OCI-LY7 (cell line): ENCODE results near the gene ZBTB3. TPM values are rescaled to one million over a fixed set of nuclear protein-coding genes. Genes with fewer than 3 reads are reported as not detected.

Experiments used
- BruUV-seq: library from RNA; stranded (reverse); fragments of 400-500 nt; replicated peaks from 2 replicates; lab custom pipeline; 2021; lab: Mats Ljungman, UMichigan
- CTCF ChIA-PET: fragments of 300-600 bp; sonication (Branson Sonifier 250); formaldehyde crosslinking; loops from one replicate; lab custom pipeline; 2022; ENCODE audit warnings: antibody characterized with exemption; ENCODE audit not compliant: unreplicated experiment; lab: Charles Lee
- POLR2A ChIA-PET: fragments of 300-600 bp; sonication (Branson Sonifier 250); formaldehyde crosslinking; loops from one replicate; lab custom pipeline; 2022; ENCODE audit warnings: antibody characterized with exemption; lab: Charles Lee
- DNase-seq: peaks from one replicate; pipeline ENCODE4 v3.0.0-alpha.2; 2015; ENCODE audit warnings: low spot score
- H2AFZ ChIP-seq: fragments of 200-600 bp; sonication (generic), shearing (Covaris generic); 2 replicates; pipeline ENCODE4 v1.6.1; 2014; ENCODE audit warnings: mild to moderate bottlenecking, antibody characterized with exemption, low read length, moderate library complexity
- H3K27ac ChIP-seq: fragments of 200-600 bp; sonication (generic); 2 replicates; pipeline ENCODE4 v1.5.1; 2014; ENCODE audit warnings: mixed run types, low read depth, mild to moderate bottlenecking, moderate library complexity, low read length, inconsistent platforms; ENCODE audit not compliant: poor library complexity, severe bottlenecking
- H3K36me3 ChIP-seq: fragments of 200-600 bp; sonication (generic); 2 replicates; pipeline ENCODE4 v1.6.1; 2014; ENCODE audit warnings: mild to moderate bottlenecking, antibody characterized with exemption, low read length, moderate library complexity, mixed read lengths; ENCODE audit not compliant: insufficient read depth
- H3K4me1 ChIP-seq: fragments of 200-600 bp; sonication (generic); 2 replicates; pipeline ENCODE4 v1.5.1; 2014; ENCODE audit warnings: mild to moderate bottlenecking, low read length; ENCODE audit not compliant: insufficient read depth, poor library complexity, severe bottlenecking
- H3K4me2 ChIP-seq: fragments of 200-600 bp; sonication (generic); 2 replicates; pipeline ENCODE4 v1.6.1; 2014; ENCODE audit warnings: mild to moderate bottlenecking, low read length
- H3K4me3 ChIP-seq: fragments of 200-600 bp; sonication (generic); 2 replicates; pipeline ENCODE4 v1.5.1; 2014; ENCODE audit warnings: mild to moderate bottlenecking, low read depth, low read length; ENCODE audit not compliant: poor library complexity, severe bottlenecking
- H3K79me2 ChIP-seq: fragments of 200-600 bp; sonication (generic); 2 replicates; pipeline ENCODE4 v1.6.1; 2016; ENCODE audit warnings: low read depth, mild to moderate bottlenecking, low read length, moderate library complexity, mixed read lengths; ENCODE audit not compliant: insufficient read depth
- H3K9me2 ChIP-seq: fragments of 200-600 bp; sonication (generic); 2 replicates; pipeline ENCODE4 v1.6.1; 2016; ENCODE audit warnings: mild to moderate bottlenecking, low read length, mixed read lengths; ENCODE audit not compliant: insufficient read depth
- H3K9me3 ChIP-seq: fragments of 200-600 bp; sonication (generic); 2 replicates; pipeline ENCODE4 v1.6.1; 2014; ENCODE audit warnings: mild to moderate bottlenecking, mixed run types, low read length, mixed read lengths
- H4K20me1 ChIP-seq: fragments of 200-600 bp; sonication (generic); 2 replicates; pipeline ENCODE4 v1.6.1; 2014; ENCODE audit warnings: mild to moderate bottlenecking, antibody characterized with exemption, low read length, moderate library complexity, mixed read lengths; ENCODE audit not compliant: insufficient read depth
- CTCF ChIP-seq: fragments of 200-600 bp; sonication (generic); conservative IDR thresholded peaks from 2 replicates; pipeline ENCODE4 v1.5.1; 2014; ENCODE audit warnings: mild to moderate bottlenecking, antibody characterized with exemption, low read length, moderate library complexity, mixed read lengths
- EZH2phosphoT487 ChIP-seq: fragments of 200-600 bp; sonication (generic); IDR thresholded peaks from 2 replicates; pipeline ENCODE4 v1.6.1; 2018; ENCODE audit warnings: low read depth, borderline replicate concordance, mild to moderate bottlenecking, mixed run types, antibody characterized with exemption, low read length, moderate library complexity, mixed read lengths
- intact Hi-C: fragments of 100-400 bp; cut with micrococcal nuclease; formaldehyde crosslinking; loops from one replicate; pipeline ENCODE4 v1.10.0; 2022; ENCODE audit not compliant: unreplicated experiment
- microRNA-seq: library from miRNA; unstranded; fragments of <30 nt; microRNA quantifications from one replicate; pipeline ENCODE4 v1.2.0, GENCODE V29; 2022; ENCODE audit warnings: borderline replicate concordance
- small RNA-seq: library from RNA; depleted of rRNA; stranded (forward); fragments of <200 nt; gene quantifications from one replicate; pipeline ENCODE3, GENCODE V24; 2014
- total RNA-seq, 2 experiments: library from RNA; depleted of rRNA in 1 of 2; stranded (reverse); fragments of >200 nt in 1 of 2; shearing (Covaris generic) in 1 of 2; gene quantifications; 2 replicates each; pipeline ENCODE4 v1.2.3, GENCODE V29; 2014 to 2022

The ZBTB3 gene
- total RNA-seq, 2 experiments from 2014 or later = 11.3 to 11.8 TPM

GRCh38 chr11:62702246-62702645, 51.7 kb downstream of the ZBTB3 start:
- Histone ChIP-seq H3K9me3 (no peaks in the 10 kb centered on the region), H2AFZ (no peak overlapping the region), H4K20me1 (no peaks in the 10 kb centered on the region), H3K27ac (no peak overlapping the region), H3K4me3 (no peak overlapping the region), H3K4me1 (peaks cover 16% of the 10 kb centered on the region), H3K36me3 (peaks cover 79% of the 10 kb centered on the region), H3K4me2 (no peak overlapping the region), H3K79me2 (no peaks in the 10 kb centered on the region), H3K9me2 (no peaks in the 10 kb centered on the region)
- no TSS peak for BruUV-seq
- no peak for DNase-seq
- intact Hi-C loops = no loop called here
- ChIA-PET CTCF (no interaction called here), POLR2A (no interaction called here)
- TF ChIP-seq CTCF (no peak), EZH2phosphoT487 (no peak)

Small RNAs within 50 kb of the gene (microRNA-seq; reads per million reads assigned to microRNA genes)
- gene MIR6514 (not detected), gene MIR6748 (not detected)

Small RNAs within 50 kb of the gene (small RNA-seq; reads per million reads assigned to genes)
- gene MIR6514 = not detected

Other genes with a start within 250 kb of the ZBTB3 start
- 0.08 and 0.28 TPM in 2 replicates for gene AHNAK, start 207.4 kb downstream of the ZBTB3 start, total RNA-seq (2014; rRNA removed; shearing (Covaris generic))
- 0.21 and 0.30 TPM in 2 replicates for gene AHNAK, start 207.4 kb downstream of the ZBTB3 start, total RNA-seq (2022)
- 2,328 and 2,651 TPM in 2 replicates for gene EEF1G, start 180.3 kb downstream of the ZBTB3 start, total RNA-seq (2014; rRNA removed; shearing (Covaris generic))
- gene EEF1G, start 180.3 kb downstream of the ZBTB3 start, total RNA-seq (2022) = 1,778 and 1,903 TPM in 2 replicates
- 15.6 and 22.5 TPM in 2 replicates for gene TUT1, start 162.6 kb downstream of the ZBTB3 start, total RNA-seq (2014; rRNA removed; shearing (Covaris generic))
- 38.2 and 40.4 TPM in 2 replicates for gene TUT1, start 162.6 kb downstream of the ZBTB3 start, total RNA-seq (2022)
- 130 and 133 TPM in 2 replicates for gene MTA2, start 152.3 kb downstream of the ZBTB3 start, total RNA-seq (2014; rRNA removed; shearing (Covaris generic))
- 162 and 174 TPM in 2 replicates for gene MTA2, start 152.3 kb downstream of the ZBTB3 start, total RNA-seq (2022)
- 41.2 and 52.8 TPM in 2 replicates for gene EML3, start 141.4 kb downstream of the ZBTB3 start, total RNA-seq (2014; rRNA removed; shearing (Covaris generic))
- gene EML3, start 141.4 kb downstream of the ZBTB3 start, total RNA-seq (2022) = 81.6 and 92.6 TPM in 2 replicates
- gene ROM1, start 140.9 kb downstream of the ZBTB3 start, total RNA-seq (2014; rRNA removed; shearing (Covaris generic)) = 0.69 and 1.1 TPM in 2 replicates
- 1.2 and 2.5 TPM in 2 replicates for gene ROM1, start 140.9 kb downstream of the ZBTB3 start, total RNA-seq (2022)
- gene B3GAT3, start 132.2 kb downstream of the ZBTB3 start, total RNA-seq (2014; rRNA removed; shearing (Covaris generic)) = 55.8 and 74.3 TPM in 2 replicates
- gene B3GAT3, start 132.2 kb downstream of the ZBTB3 start, total RNA-seq (2022) = 66.2 and 71.3 TPM in 2 replicates
- 91.4 and 108 TPM in 2 replicates for gene GANAB, start 107.5 kb downstream of the ZBTB3 start, total RNA-seq (2014; rRNA removed; shearing (Covaris generic))
- gene GANAB, start 107.5 kb downstream of the ZBTB3 start, total RNA-seq (2022) = 205 and 217 TPM in 2 replicates
- 22.5 and 25.5 TPM in 2 replicates for gene INTS5, start 100.9 kb downstream of the ZBTB3 start, total RNA-seq (2014; rRNA removed; shearing (Covaris generic))
- 22.1 and 25.1 TPM in 2 replicates for gene INTS5, start 100.9 kb downstream of the ZBTB3 start, total RNA-seq (2022)
- 148 and 194 TPM in 2 replicates for gene C11orf98, start 89.0 kb downstream of the ZBTB3 start, total RNA-seq (2014; rRNA removed; shearing (Covaris generic))
- 84.4 and 105 TPM in 2 replicates for gene C11orf98, start 89.0 kb downstream of the ZBTB3 start, total RNA-seq (2022)
- gene CSKMT, start 88.8 kb downstream of the ZBTB3 start, total RNA-seq (2014; rRNA removed; shearing (Covaris generic)) = 88.4 and 90.8 TPM in 2 replicates
- gene CSKMT, start 88.8 kb downstream of the ZBTB3 start, total RNA-seq (2022) = 52.6 and 80.1 TPM in 2 replicates
- 40.0 and 40.3 TPM in 2 replicates for gene UQCC3, start 82.5 kb downstream of the ZBTB3 start, total RNA-seq (2014; rRNA removed; shearing (Covaris generic))
- 13.1 and 15.5 TPM in 2 replicates for gene UQCC3, start 82.5 kb downstream of the ZBTB3 start, total RNA-seq (2022)
- 7.1 and 9.3 TPM in 2 replicates for gene LBHD1, start 81.9 kb downstream of the ZBTB3 start, total RNA-seq (2014; rRNA removed; shearing (Covaris generic))
- 22.3 and 22.8 TPM in 2 replicates for gene LBHD1, start 81.9 kb downstream of the ZBTB3 start, total RNA-seq (2022)
- 101 and 123 TPM in 2 replicates for gene UBXN1, start 75.1 kb downstream of the ZBTB3 start, total RNA-seq (2014; rRNA removed; shearing (Covaris generic))
- gene UBXN1, start 75.1 kb downstream of the ZBTB3 start, total RNA-seq (2022) = 129 and 140 TPM in 2 replicates
- gene LRRN4CL, start 64.6 kb downstream of the ZBTB3 start, total RNA-seq (2014; rRNA removed; shearing (Covaris generic)) = 0.79 and 1.3 TPM in 2 replicates
- gene LRRN4CL, start 64.6 kb downstream of the ZBTB3 start, total RNA-seq (2022) = 0.65 TPM in 2 replicates
- gene BSCL2, start 46.7 kb downstream of the ZBTB3 start, total RNA-seq (2014; rRNA removed; shearing (Covaris generic)) = 20.7 and 21.6 TPM in 2 replicates
- 46.2 and 46.7 TPM in 2 replicates for gene BSCL2, start 46.7 kb downstream of the ZBTB3 start, total RNA-seq (2022)
- not detected in 2 replicates for gene GNG3, start 46.5 kb downstream of the ZBTB3 start, total RNA-seq (2014; rRNA removed; shearing (Covaris generic))
- not detected in 2 replicates for gene GNG3, start 46.5 kb downstream of the ZBTB3 start, total RNA-seq (2022)
- 8.3 and 19.2 TPM in 2 replicates for gene HNRNPUL2, start 26.7 kb downstream of the ZBTB3 start, total RNA-seq (2014; rRNA removed; shearing (Covaris generic))
- gene HNRNPUL2, start 26.7 kb downstream of the ZBTB3 start, total RNA-seq (2022) = 59.2 and 64.4 TPM in 2 replicates
- 36.7 and 51.7 TPM in 2 replicates for gene TTC9C, start 25.7 kb downstream of the ZBTB3 start, total RNA-seq (2014; rRNA removed; shearing (Covaris generic))
- 70.2 and 75.1 TPM in 2 replicates for gene TTC9C, start 25.7 kb downstream of the ZBTB3 start, total RNA-seq (2022)
- 108 and 118 TPM in 2 replicates for gene POLR2G, start 7.4 kb upstream of the ZBTB3 start, total RNA-seq (2014; rRNA removed; shearing (Covaris generic))
- 115 and 118 TPM in 2 replicates for gene POLR2G, start 7.4 kb upstream of the ZBTB3 start, total RNA-seq (2022)
- gene TAF6L, start 17.2 kb upstream of the ZBTB3 start, total RNA-seq (2014; rRNA removed; shearing (Covaris generic)) = 23.7 and 26.1 TPM in 2 replicates
- 24.1 and 29.9 TPM in 2 replicates for gene TAF6L, start 17.2 kb upstream of the ZBTB3 start, total RNA-seq (2022)
- gene TMEM179B, start 33.2 kb upstream of the ZBTB3 start, total RNA-seq (2014; rRNA removed; shearing (Covaris generic)) = 22.8 and 33.1 TPM in 2 replicates
- gene TMEM179B, start 33.2 kb upstream of the ZBTB3 start, total RNA-seq (2022) = 18.6 and 21.5 TPM in 2 replicates
- 32.6 and 42.9 TPM in 2 replicates for gene TMEM223, start 37.8 kb upstream of the ZBTB3 start, total RNA-seq (2014; rRNA removed; shearing (Covaris generic))
- 15.8 and 24.4 TPM in 2 replicates for gene TMEM223, start 37.8 kb upstream of the ZBTB3 start, total RNA-seq (2022)
- 35.1 and 53.3 TPM in 2 replicates for gene NXF1, start 51.3 kb upstream of the ZBTB3 start, total RNA-seq (2014; rRNA removed; shearing (Covaris generic))
- 50.5 and 62.0 TPM in 2 replicates for gene NXF1, start 51.3 kb upstream of the ZBTB3 start, total RNA-seq (2022)
- gene STX5, start 77.9 kb upstream of the ZBTB3 start, total RNA-seq (2014; rRNA removed; shearing (Covaris generic)) = 21.7 and 30.6 TPM in 2 replicates
- 41.0 and 47.5 TPM in 2 replicates for gene STX5, start 77.9 kb upstream of the ZBTB3 start, total RNA-seq (2022)
- gene TEX54, start 78.7 kb upstream of the ZBTB3 start, total RNA-seq (2014; rRNA removed; shearing (Covaris generic)) = 1.0 TPM in 1 of 2 replicates, not detected in the other
- 0.89 TPM in 1 of 2 replicates, not detected in the other for gene TEX54, start 78.7 kb upstream of the ZBTB3 start, total RNA-seq (2022)
- 139 and 169 TPM in 2 replicates for gene WDR74, start 85.4 kb upstream of the ZBTB3 start, total RNA-seq (2014; rRNA removed; shearing (Covaris generic))
- gene WDR74, start 85.4 kb upstream of the ZBTB3 start, total RNA-seq (2022) = 85.0 and 98.4 TPM in 2 replicates
- 289 and 291 TPM in 2 replicates for gene SLC3A2, start 126.7 kb upstream of the ZBTB3 start, total RNA-seq (2014; rRNA removed; shearing (Covaris generic))
- gene SLC3A2, start 126.7 kb upstream of the ZBTB3 start, total RNA-seq (2022) = 321 and 339 TPM in 2 replicates
- not detected in 2 replicates for gene CHRM1, start 167.2 kb upstream of the ZBTB3 start, total RNA-seq (2014; rRNA removed; shearing (Covaris generic))
- not detected in 2 replicates for gene CHRM1, start 167.2 kb upstream of the ZBTB3 start, total RNA-seq (2022)
- gene SLC22A6, start 230.8 kb upstream of the ZBTB3 start, total RNA-seq (2014; rRNA removed; shearing (Covaris generic)) = not detected in 2 replicates
- not detected in 2 replicates for gene SLC22A6, start 230.8 kb upstream of the ZBTB3 start, total RNA-seq (2022)